Trophoblast cell (in vitro differentiated cells and primary cell): Measurements from ENCODE around the gene CD180.

Source experiments
- DNase-seq, 2 donors: peaks; one replicate each; pipeline ENCODE4 v3.0.0-alpha.2; 2016
- H2AFZ ChIP-seq: 2 replicates; pipeline ENCODE4 v1.6.1; 2013; ENCODE audit warnings: low read length, moderate library complexity, mild to moderate bottlenecking; ENCODE audit not compliant: insufficient read depth, poor library complexity
- H2AK5ac ChIP-seq: 2 replicates; pipeline ENCODE4 v1.6.1; 2013; ENCODE audit warnings: mild to moderate bottlenecking, low read length
- H2BK120ac ChIP-seq: 2 replicates; pipeline ENCODE4 v1.6.1; 2013; ENCODE audit warnings: low read length, mild to moderate bottlenecking, moderate library complexity; ENCODE audit not compliant: insufficient read depth, poor library complexity
- H2BK12ac ChIP-seq: 2 replicates; pipeline ENCODE4 v1.6.1; 2013; ENCODE audit warnings: mild to moderate bottlenecking, low read length, moderate library complexity
- H2BK5ac ChIP-seq: 2 replicates; pipeline ENCODE4 v1.6.1; 2013; ENCODE audit warnings: low read length, low read depth, moderate library complexity, mild to moderate bottlenecking; ENCODE audit not compliant: poor library complexity
- H3K14ac ChIP-seq: 2 replicates; pipeline ENCODE4 v1.6.1; 2013; ENCODE audit warnings: mild to moderate bottlenecking, low read length
- H3K18ac ChIP-seq: 2 replicates; pipeline ENCODE4 v1.6.1; 2013; ENCODE audit warnings: mild to moderate bottlenecking, low read length
- H3K23ac ChIP-seq: 2 replicates; pipeline ENCODE4 v1.6.1; 2013; ENCODE audit warnings: low read length
- H3K27ac ChIP-seq: 2 replicates; pipeline ENCODE4 v1.5.1; 2013; ENCODE audit warnings: low read depth, mild to moderate bottlenecking, inconsistent platforms, low read length, moderate library complexity
- H3K27me3 ChIP-seq: 2 replicates; pipeline ENCODE4 v1.6.1; 2013; ENCODE audit warnings: inconsistent platforms, mild to moderate bottlenecking, low read length, moderate library complexity; ENCODE audit not compliant: insufficient read depth
- H3K36me3 ChIP-seq, 2 experiments: 1 replicate in 1 of 2; 2 replicates in 1 of 2; pipeline ENCODE4 v1.6.1; 2013; ENCODE audit warnings: low read length in 2 of 2, mild to moderate bottlenecking in 2 of 2, moderate library complexity in 1 of 2; ENCODE audit not compliant: insufficient read depth in 2 of 2, control insufficient read depth in 1 of 2
- H3K4ac ChIP-seq: 2 replicates; pipeline ENCODE4 v1.6.1; 2013; ENCODE audit warnings: low read depth, mild to moderate bottlenecking, low read length, moderate library complexity
- H3K4me1 ChIP-seq, 2 experiments: 1 replicate in 1 of 2; 2 replicates in 1 of 2; pipeline ENCODE4 v1.6.1; 2013; ENCODE audit warnings: low read length in 2 of 2, mild to moderate bottlenecking in 2 of 2, moderate library complexity in 1 of 2; ENCODE audit not compliant: insufficient read depth in 2 of 2, control insufficient read depth in 1 of 2
- H3K4me2 ChIP-seq: 2 replicates; pipeline ENCODE4 v1.6.1; 2013; ENCODE audit warnings: inconsistent platforms, mild to moderate bottlenecking, low read length, moderate library complexity
- H3K4me3 ChIP-seq: 2 replicates; pipeline ENCODE4 v1.5.1; 2013; ENCODE audit warnings: mild to moderate bottlenecking, low read depth, low read length, inconsistent platforms
- H3K79me1 ChIP-seq: one replicate; pipeline ENCODE4 v1.6.1; 2013; ENCODE audit warnings: low read length
- H3K79me2 ChIP-seq: 2 replicates; pipeline ENCODE4 v1.6.1; 2013; ENCODE audit warnings: low read length, mild to moderate bottlenecking; ENCODE audit not compliant: control insufficient read depth, insufficient read depth, poor library complexity
- H3K9ac ChIP-seq: 2 replicates; pipeline ENCODE4 v1.6.1; 2013; ENCODE audit warnings: mild to moderate bottlenecking, low read length
- H3K9me3 ChIP-seq: 2 replicates; pipeline ENCODE4 v1.6.1; 2013; ENCODE audit warnings: low read depth, mild to moderate bottlenecking, control low read depth, inconsistent platforms, low read length; ENCODE audit not compliant: insufficient read depth
- H4K12ac ChIP-seq: 2 replicates; pipeline ENCODE4 v1.6.1; 2013; ENCODE audit warnings: low read depth, mild to moderate bottlenecking, low read length, moderate library complexity
- H4K8ac ChIP-seq: 2 replicates; pipeline ENCODE4 v1.6.1; 2013; ENCODE audit warnings: low read depth, mild to moderate bottlenecking, low read length, moderate library complexity
- H4K91ac ChIP-seq: one replicate; pipeline ENCODE4 v1.6.1; 2013; ENCODE audit warnings: low read depth, mild to moderate bottlenecking, low read length, moderate library complexity
- WGBS: extraction: QIAGEN DNeasy Blood & Tissue Kit; methylation state at CpG from one replicate; pipeline ENCODE4 v1.1.7; 2013; ENCODE audit warnings: missing lambda C conversion rate; ENCODE audit not compliant: insufficient read length, insufficient coverage; ENCODE audit errors: extremely low coverage; 5-methylcytosine and 5-hydroxymethylcytosine counted together

Gene CD180

DNA sequence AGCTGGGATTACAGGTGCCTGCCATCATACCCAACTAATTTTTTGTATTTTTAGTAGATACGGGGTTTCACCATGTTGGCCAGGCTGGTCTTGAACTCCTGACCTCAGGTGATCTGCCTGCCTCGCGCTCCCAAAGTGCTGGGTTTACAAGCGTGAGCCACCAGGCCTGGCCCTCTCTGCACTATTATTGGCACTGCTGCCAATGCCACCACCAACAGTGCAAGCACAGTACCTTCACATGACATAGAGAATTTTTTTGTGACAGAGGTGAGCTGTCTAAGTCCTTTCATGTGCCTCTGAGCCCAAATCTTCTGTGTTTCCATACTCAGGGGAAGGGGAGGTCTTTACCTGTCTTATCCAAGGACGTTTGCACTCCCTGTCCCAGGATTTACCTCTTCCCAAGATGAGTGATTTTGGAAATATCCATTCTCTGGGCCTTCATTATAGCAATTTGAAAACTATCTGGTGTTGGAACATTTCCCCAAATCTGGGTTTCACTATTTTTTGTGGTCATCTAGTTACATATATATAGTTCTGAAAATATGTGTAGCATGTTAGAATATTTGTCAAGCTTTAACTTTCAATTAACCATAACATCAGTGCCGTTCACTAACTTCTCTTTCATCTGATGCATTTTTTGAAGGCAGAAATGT is 5.4 kb upstream of the CD180 start:
- DNase-seq: no peak
- Histone ChIP-seq H3K4ac (no peak overlapping the region), H3K9ac (no peak overlapping the region), H3K79me2 (no peaks in the 10 kb centered on the region), H3K14ac (no peak overlapping the region), H3K18ac (no peak overlapping the region), H4K12ac (no peak overlapping the region), H2AK5ac (no peak overlapping the region), H2AFZ (no peak overlapping the region), H4K8ac (no peak overlapping the region), H2BK5ac (no peak overlapping the region), H3K36me3 (no peaks in the 10 kb centered on the region), H4K91ac (no peak overlapping the region), H3K27me3 (no peaks in the 10 kb centered on the region), H2BK12ac (no peak overlapping the region), H3K23ac (no peak overlapping the region), H3K79me1 (peaks cover 2% of the 10 kb centered on the region), H2BK120ac (no peak overlapping the region), H3K9me3 (no peaks in the 10 kb centered on the region), H3K27ac (no peak overlapping the region), H3K4me2 (no peak overlapping the region), H3K4me1 (peaks cover 0 to 3% of the 10 kb centered on the region in 2 experiments), H3K4me3 (no peak overlapping the region)
- WGBS: no CpG with 5 or more reads among the region's 6 CpGs

DNA sequence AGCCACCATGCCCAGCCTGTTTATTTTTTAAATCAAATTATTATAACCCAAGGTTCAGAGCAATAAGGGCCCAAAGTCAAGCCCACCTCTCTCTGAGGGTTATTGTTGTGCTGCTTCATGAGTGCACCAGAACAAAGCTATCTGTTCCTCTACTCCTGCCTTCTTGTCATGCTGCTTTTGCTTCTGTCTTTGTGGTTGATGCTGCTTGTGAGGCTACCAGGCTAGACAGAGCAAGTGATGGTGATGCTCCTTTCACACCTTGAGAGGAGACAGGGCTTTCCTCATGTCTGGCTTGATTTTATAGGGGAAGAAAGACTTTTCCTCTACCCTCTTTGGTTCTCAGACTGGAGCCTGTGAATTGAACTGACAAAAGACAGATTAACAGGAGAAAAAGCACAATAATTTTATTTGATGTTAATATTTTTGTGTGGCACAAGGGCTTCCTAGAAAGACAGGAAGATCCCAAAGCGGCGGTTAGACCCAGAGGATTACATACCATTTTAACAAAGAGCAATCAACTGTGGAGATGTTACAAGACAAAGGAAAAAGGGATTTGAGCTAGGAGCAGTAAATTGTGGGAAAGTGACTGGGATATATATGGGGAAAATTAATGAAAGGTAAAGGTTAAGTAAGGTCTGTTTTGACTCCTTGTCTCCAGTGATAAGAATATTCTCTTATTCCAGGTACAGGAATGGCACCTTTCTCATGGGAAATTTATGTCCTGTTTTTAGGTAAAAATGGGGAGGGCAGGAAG is 4.4 kb upstream of the CD180 start:
- DNase-seq: no peak
- Histone ChIP-seq H3K79me1 (peaks cover 2% of the 10 kb centered on the region), H2AFZ (no peak overlapping the region), H3K27me3 (no peaks in the 10 kb centered on the region), H2BK5ac (no peak overlapping the region), H3K14ac (no peak overlapping the region), H3K23ac (no peak overlapping the region), H4K8ac (no peak overlapping the region), H3K18ac (no peak overlapping the region), H3K9ac (no peak overlapping the region), H4K91ac (no peak overlapping the region), H3K9me3 (no peaks in the 10 kb centered on the region), H3K27ac (no peak overlapping the region), H2BK120ac (no peak overlapping the region), H4K12ac (no peak overlapping the region), H3K79me2 (no peaks in the 10 kb centered on the region), H3K4me2 (no peak overlapping the region), H3K4me1 (peaks cover 0 to 3% of the 10 kb centered on the region in 2 experiments), H3K4me3 (no peak overlapping the region), H2AK5ac (no peak overlapping the region), H3K36me3 (no peaks in the 10 kb centered on the region), H3K4ac (no peak overlapping the region), H2BK12ac (no peak overlapping the region)
- no CpG with 5 or more reads among the region's 2 CpGs for WGBS

DNA sequence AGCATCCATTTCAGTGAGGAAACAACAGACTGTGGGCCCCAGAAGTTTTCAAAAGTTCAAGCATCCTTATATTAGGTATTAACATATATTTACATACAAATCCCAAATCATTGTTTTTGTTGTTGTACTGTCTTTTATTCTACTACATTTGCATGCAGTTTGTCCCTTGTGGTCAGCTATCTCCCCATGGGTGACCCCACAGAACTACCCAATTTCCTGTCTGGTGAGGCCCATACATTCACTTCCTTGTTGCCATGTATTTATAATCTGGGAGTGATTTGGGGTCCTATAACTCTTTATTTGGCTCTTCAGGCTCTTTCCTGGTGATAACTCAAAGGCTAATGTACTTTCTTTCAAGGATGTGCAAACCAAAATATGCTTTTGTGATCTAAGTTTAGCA is 3.3 kb upstream of the CD180 start:
- Histone ChIP-seq H3K23ac (no peak overlapping the region), H3K4ac (no peak overlapping the region), H2BK12ac (no peak overlapping the region), H3K4me1 (peaks cover 0 to 3% of the 10 kb centered on the region in 2 experiments), H3K14ac (no peak overlapping the region), H3K79me2 (no peaks in the 10 kb centered on the region), H3K9me3 (no peaks in the 10 kb centered on the region), H4K12ac (no peak overlapping the region), H2AFZ (no peak overlapping the region), H2AK5ac (no peak overlapping the region), H3K27me3 (no peaks in the 10 kb centered on the region), H3K36me3 (no peaks in the 10 kb centered on the region), H4K91ac (no peak overlapping the region), H2BK5ac (no peak overlapping the region), H3K27ac (no peak overlapping the region), H3K79me1 (peaks cover 2% of the 10 kb centered on the region), H3K4me2 (no peak overlapping the region), H4K8ac (no peak overlapping the region), H2BK120ac (no peak overlapping the region), H3K4me3 (no peak overlapping the region), H3K18ac (no peak overlapping the region), H3K9ac (no peak overlapping the region)
- DNase-seq: no peak

DNA sequence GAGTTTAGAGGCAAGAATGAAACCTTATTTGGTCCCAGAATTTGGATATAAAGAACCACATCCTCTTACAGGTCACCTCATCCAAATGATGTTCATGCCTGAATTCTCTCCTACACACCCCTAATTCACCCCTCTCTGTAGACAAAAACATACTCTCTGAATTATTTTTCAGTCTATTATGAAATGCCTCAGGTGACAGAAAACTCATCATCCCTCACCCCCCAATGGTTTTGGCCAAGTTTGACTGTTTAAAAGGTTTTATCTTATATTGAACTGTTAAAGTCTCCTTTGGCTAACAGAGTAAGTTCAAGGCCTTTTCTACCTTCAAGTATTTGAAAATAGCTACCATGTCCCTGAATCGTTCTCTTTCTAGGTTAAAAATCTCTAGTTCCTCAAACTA is 2.3 kb upstream of the CD180 start:
- Histone ChIP-seq H3K4me1 (no peaks in the 10 kb centered on the region), H4K91ac (no peak overlapping the region), H2AK5ac (no peak overlapping the region), H3K79me2 (no peaks in the 10 kb centered on the region), H2BK5ac (no peak overlapping the region), H3K4me3 (no peak overlapping the region), H3K18ac (no peak overlapping the region), H2AFZ (no peak overlapping the region), H3K4ac (no peak overlapping the region), H4K8ac (no peak overlapping the region), H3K36me3 (no peaks in the 10 kb centered on the region), H3K23ac (no peak overlapping the region), H3K9me3 (no peaks in the 10 kb centered on the region), H3K4me2 (no peak overlapping the region), H3K14ac (no peak overlapping the region), H3K27me3 (no peaks in the 10 kb centered on the region), H2BK120ac (no peak overlapping the region), H4K12ac (no peak overlapping the region), H3K79me1 (peaks cover 2% of the 10 kb centered on the region), H3K9ac (no peak overlapping the region), H2BK12ac (no peak overlapping the region), H3K27ac (no peak overlapping the region)
- DNase-seq: no peak
- WGBS: no CpG with 5 or more reads among the region's 1 CpG
